Hepatocyte (in vitro differentiated cells): Measurements from ENCODE around the gene COL10A1. TPM values are rescaled to one million over a fixed set of nuclear protein-coding genes. Genes with fewer than 3 reads are reported as not detected.

Experiments
- DNase-seq: peaks from one replicate; pipeline ENCODE4 v3.0.0-alpha.2; 2016; ENCODE audit warnings: low spot score
- H2AFZ ChIP-seq: fragments of 200-600 bp; sonication (generic); 2 replicates; pipeline ENCODE4 v1.6.0; 2016; ENCODE audit warnings: antibody characterized with exemption, mild to moderate bottlenecking
- H3K27ac ChIP-seq: fragments of 200-600 bp; sonication (generic); 2 replicates; pipeline ENCODE4 v1.5.1; 2016; ENCODE audit warnings: mild to moderate bottlenecking
- H3K27me3 ChIP-seq: fragments of 200-600 bp; sonication (generic); 2 replicates; pipeline ENCODE4 v1.6.1; 2016
- H3K36me3 ChIP-seq: fragments of 200-600 bp; sonication (generic); replicated peaks from 2 replicates; pipeline ENCODE4 v1.5.1; 2016; ENCODE audit warnings: low read depth; ENCODE audit not compliant: insufficient read depth
- H3K4me1 ChIP-seq: fragments of 200-600 bp; sonication (generic); 2 replicates; pipeline ENCODE4 v1.5.1; 2016; ENCODE audit warnings: mild to moderate bottlenecking, moderate library complexity; ENCODE audit not compliant: insufficient read depth
- H3K4me2 ChIP-seq: fragments of 200-600 bp; sonication (generic); 2 replicates; pipeline ENCODE4 v1.6.0; 2016
- H3K4me3 ChIP-seq: fragments of 200-600 bp; sonication (generic); 2 replicates; pipeline ENCODE4 v1.5.1; 2016; ENCODE audit warnings: mild to moderate bottlenecking
- H3K79me2 ChIP-seq: fragments of 200-600 bp; sonication (generic); 2 replicates; pipeline ENCODE4 v1.6.0; 2017; ENCODE audit warnings: mild to moderate bottlenecking
- H3K9me2 ChIP-seq: fragments of 200-600 bp; sonication (generic); replicated peaks from 2 replicates; pipeline ENCODE4 v1.6.0; 2017; ENCODE audit warnings: mild to moderate bottlenecking; ENCODE audit not compliant: insufficient read depth
- H3K9me3 ChIP-seq: fragments of 200-600 bp; sonication (generic); 2 replicates; pipeline ENCODE4 v1.5.1; 2016; ENCODE audit warnings: low read depth, mild to moderate bottlenecking
- H4K20me1 ChIP-seq: fragments of 200-600 bp; sonication (generic); 2 replicates; pipeline ENCODE4 v1.6.0; 2016; ENCODE audit warnings: mild to moderate bottlenecking; ENCODE audit not compliant: insufficient read depth, poor library complexity, severe bottlenecking
- EZH2 ChIP-seq: fragments of 200-600 bp; sonication (generic); IDR thresholded peaks from 2 replicates; pipeline ENCODE4 v1.6.1; 2016; ENCODE audit warnings: antibody characterized with exemption, mild to moderate bottlenecking, borderline replicate concordance
- EZH2phosphoT487 ChIP-seq: fragments of 200-600 bp; sonication (generic); IDR thresholded peaks from one replicate; pipeline ENCODE4 v1.6.1; 2018; ENCODE audit warnings: antibody characterized with exemption, mild to moderate bottlenecking, low read depth, moderate library complexity; ENCODE audit not compliant: unreplicated experiment, severe bottlenecking
- WGBS: methylation state at CpG from one replicate; pipeline ENCODE4 v1.1.6; 2016; ENCODE audit warnings: low lambda C conversion rate; ENCODE audit errors: missing lambda C conversion rate; 5-methylcytosine and 5-hydroxymethylcytosine counted together
- polyA plus RNA-seq: library from polyadenylated mRNA; unstranded; fragments of >200 nt; fragmentation: Nextera tagmentation; extraction: Ambion mirVana; gene quantifications from 2 replicates; pipeline ENCODE4 v1.2.1, GENCODE V29; 2016
- total RNA-seq: library from RNA; depleted of rRNA; stranded (reverse); fragments of >200 nt; gene quantifications from 2 replicates; pipeline ENCODE4 v1.2.3, GENCODE V29; 2014
- TF ChIP-seq, protein P1 (sequence below): fragments of 200-600 bp; sonication (generic); IDR thresholded peaks from 2 replicates; pipeline ENCODE4 v1.5.1; 2016; ENCODE audit warnings: antibody characterized with exemption, mild to moderate bottlenecking; ENCODE audit not compliant: poor library complexity

The COL10A1 gene
- total and polyA plus RNA-seq, 2 experiments from 2014 or later = 0.05 to 0.07 TPM

DNA sequence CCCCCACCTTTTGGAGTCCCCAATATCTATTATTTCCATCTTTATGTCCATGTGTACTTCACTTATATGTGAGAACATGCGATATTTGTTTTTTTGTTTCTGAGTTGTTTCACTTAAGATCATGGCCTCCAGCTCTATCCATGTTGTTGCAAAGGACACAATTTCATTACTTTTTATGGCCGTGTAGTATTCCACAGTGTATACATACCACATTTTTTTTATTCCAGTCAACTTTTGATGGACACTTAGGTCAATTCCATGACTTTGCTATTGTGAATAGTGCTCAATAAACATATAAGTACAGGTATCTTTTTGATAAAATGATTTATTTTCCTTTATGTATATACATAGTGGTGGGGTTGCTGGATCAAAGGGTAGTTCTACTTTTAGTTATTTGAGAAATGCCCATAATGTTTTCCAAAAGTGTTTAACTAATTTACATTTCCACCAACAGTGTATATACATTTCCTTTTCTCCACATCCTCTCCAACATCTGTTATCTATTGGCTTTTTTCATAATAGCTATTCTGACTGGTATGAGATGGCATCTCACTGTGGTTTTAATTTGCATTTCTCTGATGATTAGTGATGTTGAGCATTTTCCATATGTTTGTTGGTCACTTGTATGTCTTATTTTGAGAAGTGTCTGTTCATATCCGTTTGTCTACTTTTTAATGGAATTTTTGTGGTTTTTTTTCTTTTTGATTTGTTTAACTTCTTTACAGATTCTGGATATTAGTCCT, 34.0 kb upstream of the COL10A1 start:
- TF ChIP-seq EZH2 (no peak), EZH2phosphoT487 (no peak)
- TF ChIP-seq, protein P1, sequence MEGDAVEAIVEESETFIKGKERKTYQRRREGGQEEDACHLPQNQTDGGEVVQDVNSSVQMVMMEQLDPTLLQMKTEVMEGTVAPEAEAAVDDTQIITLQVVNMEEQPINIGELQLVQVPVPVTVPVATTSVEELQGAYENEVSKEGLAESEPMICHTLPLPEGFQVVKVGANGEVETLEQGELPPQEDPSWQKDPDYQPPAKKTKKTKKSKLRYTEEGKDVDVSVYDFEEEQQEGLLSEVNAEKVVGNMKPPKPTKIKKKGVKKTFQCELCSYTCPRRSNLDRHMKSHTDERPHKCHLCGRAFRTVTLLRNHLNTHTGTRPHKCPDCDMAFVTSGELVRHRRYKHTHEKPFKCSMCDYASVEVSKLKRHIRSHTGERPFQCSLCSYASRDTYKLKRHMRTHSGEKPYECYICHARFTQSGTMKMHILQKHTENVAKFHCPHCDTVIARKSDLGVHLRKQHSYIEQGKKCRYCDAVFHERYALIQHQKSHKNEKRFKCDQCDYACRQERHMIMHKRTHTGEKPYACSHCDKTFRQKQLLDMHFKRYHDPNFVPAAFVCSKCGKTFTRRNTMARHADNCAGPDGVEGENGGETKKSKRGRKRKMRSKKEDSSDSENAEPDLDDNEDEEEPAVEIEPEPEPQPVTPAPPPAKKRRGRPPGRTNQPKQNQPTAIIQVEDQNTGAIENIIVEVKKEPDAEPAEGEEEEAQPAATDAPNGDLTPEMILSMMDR = no peak
- no peaks in the 10 kb centered on the region for H3K9me2 ChIP-seq
- no peak overlapping the region for H3K4me2 ChIP-seq
- peaks cover 9% of the 10 kb centered on the region for H3K79me2 ChIP-seq
- 89% methylated on average over 3 of the region's 3 CpGs for WGBS
- no peaks in the 10 kb centered on the region for H3K4me1 ChIP-seq
- H3K27ac ChIP-seq = no peak overlapping the region
- H3K4me3 ChIP-seq = no peak overlapping the region
- H2AFZ ChIP-seq = no peak overlapping the region
- H3K27me3 ChIP-seq = no peaks in the 10 kb centered on the region
- no peaks in the 10 kb centered on the region for H4K20me1 ChIP-seq
- H3K36me3 ChIP-seq = no peaks in the 10 kb centered on the region
- H3K9me3 ChIP-seq = peaks cover 5% of the 10 kb centered on the region
- no peak for DNase-seq

DNA sequence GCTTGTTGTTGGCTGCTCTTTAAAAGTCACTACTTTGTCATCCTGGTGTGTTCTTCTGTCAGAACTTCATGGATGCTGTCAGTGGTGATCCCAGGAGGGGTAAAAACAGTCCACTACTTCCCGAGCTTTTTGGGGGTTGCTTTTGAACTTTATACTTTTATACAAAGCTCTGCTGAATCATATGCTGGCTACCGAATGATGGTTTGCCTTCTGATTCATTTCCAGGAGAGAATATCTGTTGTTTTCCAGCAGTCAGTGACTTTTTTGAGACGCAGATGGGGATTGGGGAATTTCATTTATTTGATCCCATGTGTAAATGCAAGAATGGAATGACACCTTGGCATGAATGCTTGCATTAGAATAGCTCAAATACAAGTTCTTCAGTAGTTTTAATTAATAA, 32.7 kb upstream of the COL10A1 start:
- Histone ChIP-seq H3K4me1 (no peaks in the 10 kb centered on the region), H3K4me3 (no peak overlapping the region), H3K27ac (no peak overlapping the region), H3K27me3 (no peaks in the 10 kb centered on the region), H3K9me2 (no peaks in the 10 kb centered on the region), H3K79me2 (peaks cover 4% of the 10 kb centered on the region), H4K20me1 (no peaks in the 10 kb centered on the region), H3K9me3 (no peaks in the 10 kb centered on the region), H3K36me3 (no peaks in the 10 kb centered on the region), H3K4me2 (no peak overlapping the region), H2AFZ (no peak overlapping the region)
- no peak for DNase-seq
- WGBS = 73% methylated on average over 3 of the region's 3 CpGs
- TF ChIP-seq EZH2phosphoT487 = no peak
- TF ChIP-seq, protein P1 = no peak
- TF ChIP-seq EZH2 = no peak

DNA sequence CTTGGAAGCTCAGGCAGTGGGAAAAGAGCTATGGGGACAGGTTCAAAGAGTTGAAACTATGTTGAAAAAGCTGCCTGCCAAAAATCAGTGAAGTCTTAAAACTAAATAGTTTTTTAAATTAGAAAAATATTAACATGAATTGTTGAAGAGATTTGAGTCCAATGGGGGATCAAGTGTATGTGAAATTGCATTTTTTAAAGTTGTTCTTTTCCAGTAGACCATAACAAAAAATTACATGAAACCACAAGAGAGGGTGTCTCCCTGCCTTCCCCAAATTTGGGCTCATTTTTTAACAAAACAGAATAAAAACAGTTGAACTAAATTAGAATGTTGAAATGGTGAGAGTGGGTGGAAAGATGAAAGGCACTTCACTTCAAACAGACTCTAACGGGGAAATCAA, 31.5 kb upstream of the COL10A1 start:
- H3K4me2 ChIP-seq = no peak overlapping the region
- no peak for DNase-seq
- no peaks in the 10 kb centered on the region for H3K27me3 ChIP-seq
- H3K27ac ChIP-seq = no peak overlapping the region
- no peaks in the 10 kb centered on the region for H4K20me1 ChIP-seq
- no peaks in the 10 kb centered on the region for H3K36me3 ChIP-seq
- H3K9me2 ChIP-seq = no peaks in the 10 kb centered on the region
- no peak overlapping the region for H3K4me3 ChIP-seq
- TF ChIP-seq EZH2 = no peak
- TF ChIP-seq, protein P1 = no peak
- no peak for TF ChIP-seq EZH2phosphoT487
- H3K9me3 ChIP-seq = no peaks in the 10 kb centered on the region
- H2AFZ ChIP-seq = no peak overlapping the region
- WGBS = 50% methylated on average over 1 of the region's 1 CpG
- no peaks in the 10 kb centered on the region for H3K4me1 ChIP-seq
- peaks cover 3% of the 10 kb centered on the region for H3K79me2 ChIP-seq
